GM12865 (cell line): ENCODE measurements around the gene ERP27.

Experiments used
- DNase-seq: peaks from one replicate; pipeline ENCODE4 v3.0.0; 2010; ENCODE audit warnings: low read depth
- H3K4me3 ChIP-seq: 2 replicates; pipeline ENCODE4 v1.5.1; 2011; ENCODE audit warnings: mild to moderate bottlenecking, low read depth, low read length, control low read depth
- CTCF ChIP-seq: IDR thresholded peaks from 2 replicates; pipeline ENCODE4 v1.5.1; 2011; ENCODE audit warnings: low read length, control low read depth, low read depth, inconsistent platforms; ENCODE audit not compliant: insufficient read depth; ENCODE audit errors: missing control alignments

The ERP27 gene

GRCh38 chr12:14968478-14968877 is 30.1 kb upstream of the ERP27 start:
- TF ChIP-seq CTCF, result no peak
- H3K4me3 ChIP-seq, result no peak overlapping the region
- DNase-seq, result no peak

GRCh38 chr12:14965221-14965620 is 26.9 kb upstream of the ERP27 start:
- DNase-seq, result no peak

GRCh38 chr12:14964406-14964805 is 26.1 kb upstream of the ERP27 start:
- DNase-seq, result no peak
- no peak overlapping the region for H3K4me3 ChIP-seq
- no peak for TF ChIP-seq CTCF

More at GRCh38 chr12:14965221-14965620, 26.9 kb upstream of the ERP27 start:
- no peak for TF ChIP-seq CTCF
- no peak overlapping the region for H3K4me3 ChIP-seq

GRCh38 chr12:14963520-14963919 is 25.2 kb upstream of the ERP27 start:
- H3K4me3 ChIP-seq, result no peak overlapping the region
- TF ChIP-seq CTCF, result no peak
- DNase-seq, result no peak

- H3K4me3 ChIP-seq, result peak overlapping the region; percentile 98
- no peak for DNase-seq
- TF ChIP-seq CTCF, result no peak
Observed at GRCh38 chr12:14962797-14963196, 24.5 kb upstream of the ERP27 start.

- TF ChIP-seq CTCF, result no peak
- H3K4me3 ChIP-seq, result peak overlapping the region; percentile 98
- peak; percentile 34 for DNase-seq
Observed at GRCh38 chr12:14962153-14962539, 23.8 kb upstream of the ERP27 start.

- H3K4me3 ChIP-seq, result peak within 1 kb of the TSS; percentile 98
- DNase-seq, result peak; percentile 93
- no peak for TF ChIP-seq CTCF
Observed at GRCh38 chr12:14961466-14962152, 23.3 kb upstream of the ERP27 start, which contains the start of gene ARHGDIB. TSS of gene ARHGDIB (minus strand) at chr12:14961601. CDS start at chr12:14950712, 10,889 bp downstream.
